Suprapubic skin (tissue), 3 donors: ENCODE data around the gene SLC35E3.

Source experiments
- CTCF ChIP-seq, 2 donors: fragments of 200-600 bp in 1 of 2; fragments of 450-650 bp in 1 of 2; sonication (generic) in 1 of 2; IDR thresholded peaks; one replicate each; pipeline ENCODE4 v1.5.1; 2016 to 2019; ENCODE audit warnings: antibody characterized with exemption in 2 of 2, mild to moderate bottlenecking in 1 of 2, moderate library complexity in 1 of 2
- POLR2AphosphoS5 ChIP-seq, 3 donors: sonication (generic); formaldehyde crosslinking; IDR thresholded peaks; one replicate each; pipeline ENCODE4 v1.6.1; 2017; ENCODE audit warnings: antibody characterized with exemption in 3 of 3

DNA sequence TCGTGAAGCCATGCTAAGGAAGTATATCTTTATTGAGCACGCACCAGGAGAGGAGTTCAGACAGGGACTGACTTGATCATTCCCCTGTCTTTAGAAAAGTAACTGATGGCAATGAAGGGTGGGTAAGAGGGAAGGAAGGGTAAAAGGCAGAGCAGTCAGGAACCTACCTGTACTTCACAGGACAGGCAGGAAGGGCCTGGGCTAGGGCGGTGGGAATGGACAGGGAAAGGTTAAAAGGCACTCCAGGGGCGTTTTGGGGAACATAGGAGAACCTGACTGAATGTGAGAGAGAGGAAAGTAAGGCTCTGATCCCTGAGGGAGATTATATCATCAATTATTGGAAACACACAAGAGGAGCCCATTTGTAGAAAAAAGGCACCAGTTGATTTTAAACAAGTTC is 3.9 kb downstream of the SLC35E3 start:
- TF ChIP-seq CTCF (IDR thresholded peaks at IDR 0.05) (no peak), POLR2AphosphoS5 (IDR thresholded peaks at IDR 0.05) (no peak)
